Breast epithelium (tissue), 3 donors: ENCODE results near the gene ADAM33.

Experiments used
- CTCF ChIP-seq, 3 donors: fragments of 450-650 bp; IDR thresholded peaks; one replicate each; pipeline ENCODE4 v1.5.1; 2016 to 2017; ENCODE audit warnings: antibody characterized with exemption in 3 of 3, mild to moderate bottlenecking in 3 of 3, moderate library complexity in 3 of 3
- POLR2A ChIP-seq: fragments of 450-650 bp; IDR thresholded peaks from one replicate; pipeline ENCODE4 v1.6.1; 2016; ENCODE audit warnings: antibody characterized with exemption, mild to moderate bottlenecking, moderate library complexity
- POLR2AphosphoS5 ChIP-seq, 3 donors: sonication (generic); formaldehyde crosslinking; IDR thresholded peaks; one replicate each; pipeline ENCODE4 v1.6.1; 2017; ENCODE audit warnings: antibody characterized with exemption in 3 of 3

GRCh38 chr20:3699037-3699436 lies 17.2 kb upstream of the ADAM33 start:
- TF ChIP-seq CTCF (IDR thresholded peaks at IDR 0.05) = no peak
- TF ChIP-seq POLR2AphosphoS5 (IDR thresholded peaks at IDR 0.05) = no peak
- TF ChIP-seq POLR2A = no peak
